T47D (cell line): Measurements from ENCODE around the gene KIAA0040.

Experiments
- DNase-seq, 2 experiments: peaks; one replicate each; pipeline versions ENCODE4 v3.0.0 to v3.0.0-alpha.2; 2011 to 2012; ENCODE audit warnings: low read depth in 1 of 2, low spot score in 1 of 2
- JUND ChIP-seq: IDR thresholded peaks from 2 replicates; pipeline ENCODE4 v1.6.1; 2012; ENCODE audit warnings: low read depth
- in situ Hi-C: cut with HindIII; loops from 2 replicates; pipeline ENCODE4 v1.10.0; 2016; ENCODE audit warnings: low sequenced_read_pairs, low pct_unique_long_range_greater_than_20kb

KIAA0040 gene

DNA sequence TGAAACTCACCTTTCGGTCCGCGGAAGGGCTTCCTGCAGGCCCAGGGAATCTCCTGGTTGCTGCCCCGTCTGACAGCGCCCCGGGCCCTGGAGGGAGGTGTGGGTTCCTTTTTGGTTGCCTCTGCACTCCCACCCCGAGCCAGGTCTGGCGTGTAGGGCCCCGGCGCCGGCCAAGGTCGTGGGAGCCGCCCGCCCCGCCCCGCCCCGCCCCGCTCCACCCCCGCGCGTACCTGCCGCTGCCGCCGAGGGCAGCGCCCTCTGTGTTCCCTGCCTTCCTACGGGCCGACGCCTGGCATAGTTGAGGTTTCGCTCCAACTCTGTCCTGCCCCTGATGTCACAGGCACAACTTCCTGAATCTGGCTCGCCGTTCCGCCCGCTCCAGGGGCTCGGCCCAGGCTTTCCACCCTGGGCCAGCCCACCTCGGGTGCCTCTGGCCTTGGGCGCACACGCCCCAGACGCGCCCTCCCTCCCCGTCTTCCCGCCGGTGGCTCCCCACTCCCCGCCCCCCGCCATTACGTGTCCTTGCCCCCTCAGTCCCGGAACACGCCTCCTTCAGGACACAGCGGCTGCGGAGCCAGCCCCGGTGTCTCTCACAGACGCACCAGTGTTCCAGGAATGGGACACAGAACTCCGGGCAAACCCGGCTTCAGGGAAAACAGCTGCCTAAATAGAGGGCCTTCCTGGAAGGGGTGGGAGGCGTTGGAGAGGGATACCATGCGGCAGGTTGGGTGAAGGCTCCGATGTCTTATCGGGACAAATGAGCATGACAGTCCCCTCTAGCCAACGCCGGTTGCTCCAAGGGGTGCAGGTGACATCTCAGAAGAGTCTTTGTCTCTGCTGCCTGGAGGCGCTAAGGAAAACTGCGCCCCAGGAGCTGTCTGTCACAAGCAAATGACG is at the start of gene KIAA0040:
TSS of gene KIAA0040 (minus strand) at position 147 of the 897 bp plus-strand sequence. CDS start 31,763 bp downstream, outside the sequence.
- peak; percentile 86 to 94 for DNase-seq
- in situ Hi-C loops = no loop called here
- TF ChIP-seq JUND = no peak

DNA sequence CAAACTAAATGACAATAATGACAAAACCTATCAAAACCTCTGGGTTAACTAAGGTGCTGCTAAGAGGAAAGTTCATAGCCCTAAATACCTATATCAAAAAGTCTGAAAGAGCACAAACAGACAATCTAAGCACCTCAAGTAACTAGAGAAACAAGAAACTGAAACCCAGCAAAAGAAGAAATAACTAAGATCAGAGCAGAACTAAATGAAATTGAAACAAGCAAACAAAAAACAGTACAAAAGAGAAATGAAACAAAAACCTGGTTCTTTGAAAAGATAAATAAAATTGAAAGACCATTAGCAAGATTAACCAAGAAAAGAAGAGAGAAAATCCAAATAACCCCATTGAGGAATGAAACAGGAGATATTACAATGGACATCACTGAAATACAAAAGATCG is 44.8 kb upstream of the KIAA0040 start:
- no peak for TF ChIP-seq JUND
- in situ Hi-C loops = no loop called here
- no peak for DNase-seq

DNA sequence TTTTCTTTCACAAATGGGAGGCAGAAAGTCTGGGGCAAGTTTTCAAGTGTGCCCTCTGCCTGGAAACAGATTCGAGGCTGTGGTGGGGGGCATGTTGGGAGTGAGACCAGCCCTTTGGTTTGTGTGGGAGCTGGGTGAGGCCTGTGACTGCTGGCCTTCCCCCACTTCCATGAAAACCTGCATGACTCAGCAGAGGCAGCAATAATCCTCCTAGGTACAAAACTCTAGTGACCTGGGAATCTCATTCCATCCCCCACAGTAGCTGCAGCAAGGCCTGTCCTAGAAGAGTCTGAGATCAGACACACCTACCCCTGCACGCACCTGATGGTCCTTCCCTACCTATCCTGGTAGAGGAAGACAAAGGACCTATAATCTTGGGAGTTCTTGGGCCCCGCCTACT is 42.1 kb upstream of the KIAA0040 start:
- DNase-seq = no peak
- in situ Hi-C loops = no loop called here
- no peak for TF ChIP-seq JUND

DNA sequence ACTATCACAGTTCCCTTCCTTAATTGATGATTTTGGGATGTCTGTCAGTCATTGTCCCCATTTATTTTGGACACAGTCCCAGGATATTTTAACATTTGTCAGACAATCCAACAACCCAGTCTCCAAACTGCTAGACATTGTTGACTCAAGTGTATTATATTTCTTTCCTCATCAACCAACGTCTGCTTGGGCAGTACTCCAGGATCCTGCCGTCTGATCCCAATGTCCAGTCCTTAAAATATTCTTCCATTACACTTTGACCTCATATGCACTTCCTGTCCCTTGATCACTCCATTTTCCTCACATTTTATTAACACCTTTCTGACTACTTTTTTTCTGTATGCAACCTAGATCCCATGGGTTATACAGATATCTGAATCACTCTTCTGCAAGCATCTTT is 39.8 kb upstream of the KIAA0040 start:
- in situ Hi-C loops = no loop called here
- peak in 1 of 2 experiments; percentile 9 for DNase-seq
- TF ChIP-seq JUND = no peak

DNA sequence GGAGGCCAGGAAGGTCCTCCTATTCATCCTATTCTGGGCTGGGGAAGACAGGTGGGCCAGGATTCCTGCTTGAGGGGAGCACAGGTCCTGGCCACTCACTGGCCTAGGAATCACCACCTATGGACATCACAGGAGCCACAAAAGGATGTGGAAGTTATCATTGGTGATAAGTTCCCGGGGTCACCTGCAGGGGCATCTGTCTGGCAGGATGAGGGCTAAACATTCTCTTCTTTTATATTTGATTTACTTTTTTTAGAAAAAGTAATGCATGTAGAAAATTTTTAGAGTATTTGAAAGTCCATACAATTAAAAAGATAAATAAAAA is 33.2 kb upstream of the KIAA0040 start:
- in situ Hi-C loops = no loop called here
- DNase-seq = no peak
- no peak for TF ChIP-seq JUND

DNA sequence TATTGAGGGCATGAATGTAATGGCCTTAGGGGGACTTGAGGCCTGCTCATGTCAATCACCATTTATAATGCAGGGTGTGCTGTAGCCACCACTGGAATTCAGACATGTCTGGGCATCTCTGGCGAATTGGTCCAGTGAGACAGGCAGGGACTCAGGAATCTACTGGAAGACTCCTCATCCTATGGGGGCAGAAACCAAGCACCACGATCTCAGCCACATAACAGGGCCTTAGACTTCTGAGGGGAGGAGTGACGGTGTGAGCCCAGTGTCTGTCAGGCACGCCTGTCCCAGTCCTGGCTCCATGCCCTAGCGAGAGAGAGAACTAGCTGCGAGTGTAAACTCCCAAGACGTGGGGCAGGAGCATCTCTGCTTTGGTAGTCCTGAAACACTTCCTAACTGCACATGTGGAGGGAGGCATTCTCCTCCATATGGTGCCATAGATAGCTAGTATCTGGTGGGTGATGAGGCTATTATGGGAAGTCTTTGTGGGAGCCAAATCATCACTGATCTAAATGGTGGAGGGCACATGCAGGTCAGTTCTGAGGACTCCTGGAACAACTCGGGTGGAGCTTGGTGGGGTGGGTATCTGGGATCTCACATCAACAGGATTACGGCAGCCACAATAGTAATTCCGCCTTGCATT is 29.8 kb upstream of the KIAA0040 start:
- TF ChIP-seq JUND = no peak
- no peak for DNase-seq
- in situ Hi-C loops = no loop called here

DNA sequence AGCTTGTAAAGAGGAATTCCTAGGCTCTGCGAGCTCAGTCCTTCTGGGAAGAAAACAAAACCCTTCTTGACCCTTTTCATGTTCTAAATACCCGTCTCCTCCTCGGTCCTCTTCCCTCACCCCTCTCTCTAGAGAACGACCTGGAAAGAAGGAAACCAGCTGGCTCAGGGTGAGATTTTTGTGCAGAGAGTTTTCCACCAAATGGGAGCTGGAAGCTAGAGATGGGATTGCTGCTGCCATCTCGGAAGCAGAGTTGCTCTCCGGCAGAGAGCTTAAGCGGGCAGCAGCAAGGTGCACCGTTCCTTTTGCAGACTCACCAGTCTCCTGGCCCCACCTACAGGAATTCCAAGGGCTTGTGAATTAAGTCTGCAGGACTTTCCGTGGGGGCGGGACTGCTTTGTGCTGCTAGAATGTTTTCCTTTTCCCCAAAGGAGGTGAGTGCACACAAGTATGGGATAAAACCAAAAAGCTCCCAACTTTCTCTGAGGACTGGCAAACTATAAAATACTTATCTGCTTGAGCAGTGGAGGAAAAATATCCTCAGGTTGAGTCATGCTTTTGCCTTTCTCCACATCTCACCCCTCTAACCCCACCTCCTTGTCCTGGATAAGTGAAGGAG is 29.1 kb upstream of the KIAA0040 start:
- TF ChIP-seq JUND = no peak
- peak; percentile 67 to 93 for DNase-seq
- in situ Hi-C loops = no loop called here

DNA sequence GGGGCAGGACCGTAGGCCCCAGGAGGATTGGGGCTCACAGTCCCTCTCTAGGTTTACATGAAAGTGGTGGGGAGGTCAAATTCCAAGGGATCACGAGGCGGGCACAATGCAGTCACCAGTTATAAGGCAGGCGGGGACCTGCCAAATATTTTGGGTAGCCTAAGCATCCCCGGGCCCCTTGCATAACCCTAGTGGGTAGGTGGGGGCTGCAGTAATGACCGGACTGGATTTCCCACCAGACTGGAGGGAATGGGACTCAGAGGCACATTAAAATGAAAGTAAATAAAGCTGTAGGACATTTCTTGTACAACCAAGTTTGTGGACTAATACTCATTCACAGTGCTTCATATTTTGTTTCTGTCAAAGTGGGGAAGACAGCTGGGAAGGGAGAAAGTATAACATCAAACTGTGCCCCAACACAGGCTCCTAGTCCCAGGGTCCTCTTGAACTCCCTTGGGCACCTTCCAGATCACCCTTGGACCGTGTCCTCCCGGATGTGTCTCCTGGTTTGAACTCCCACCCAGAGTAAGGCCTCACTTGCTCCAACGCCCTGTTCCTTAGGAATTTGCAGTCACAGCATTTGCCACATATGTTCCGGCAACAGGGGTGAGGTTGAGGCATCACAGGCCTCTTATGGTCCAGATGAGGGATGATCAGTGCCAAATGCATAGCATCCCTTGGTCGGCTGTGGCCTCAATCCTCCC is 28.4 kb upstream of the KIAA0040 start:
- in situ Hi-C loops = no loop called here
- no peak for TF ChIP-seq JUND
- no peak for DNase-seq

DNA sequence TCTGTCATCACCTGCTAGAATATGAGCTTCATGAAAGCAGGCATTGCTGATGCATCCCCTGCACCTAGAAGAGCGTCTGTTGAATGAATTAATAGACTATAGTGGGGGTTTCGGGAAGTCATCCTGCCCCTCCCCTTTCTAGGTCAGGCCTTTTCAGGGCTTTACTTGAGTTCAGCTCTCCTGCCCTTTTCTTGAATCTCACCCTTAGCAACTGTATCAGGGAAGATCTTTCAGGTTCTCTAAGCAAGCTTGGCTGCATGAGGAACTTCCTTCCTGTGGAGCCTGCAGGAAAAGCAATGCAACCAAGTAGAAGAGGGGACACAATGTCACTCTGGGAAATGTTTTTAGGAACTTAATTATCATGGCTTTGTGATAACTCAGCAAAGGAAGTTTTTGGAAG is 27.2 kb upstream of the KIAA0040 start:
- in situ Hi-C loops = no loop called here
- no peak for DNase-seq
- TF ChIP-seq JUND = no peak

DNA sequence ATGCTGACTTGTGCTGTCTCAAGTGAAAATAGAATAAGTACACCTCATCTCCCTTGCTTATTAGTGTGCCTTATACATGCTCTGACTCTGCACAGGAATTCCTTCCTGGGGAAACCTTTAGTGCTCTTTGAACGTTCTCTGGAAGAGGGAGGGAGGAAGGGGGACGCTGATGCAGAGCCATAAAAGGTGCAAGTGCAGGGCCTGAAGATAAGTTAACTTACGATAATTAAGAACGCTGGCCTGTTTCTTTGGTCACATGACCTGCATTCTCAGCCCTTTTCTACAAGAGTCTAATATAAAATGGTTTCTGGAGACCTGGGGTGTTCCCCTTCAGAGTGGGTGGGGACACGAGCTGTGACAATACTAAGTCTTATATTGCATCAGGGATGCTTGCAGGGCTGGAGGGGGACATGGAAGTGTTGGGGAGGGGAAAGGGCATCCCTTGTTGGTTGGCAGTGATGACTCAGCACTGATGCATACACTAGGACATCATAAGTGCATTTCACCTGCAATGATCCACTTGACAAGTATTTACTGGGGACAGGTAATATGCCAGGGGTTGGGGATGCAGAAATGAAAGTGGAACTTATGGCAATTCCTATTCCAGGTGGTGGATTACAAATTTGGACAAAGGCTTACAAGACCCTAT is 26.3 kb upstream of the KIAA0040 start:
- in situ Hi-C loops = no loop called here
- no peak for TF ChIP-seq JUND
- DNase-seq = no peak

DNA sequence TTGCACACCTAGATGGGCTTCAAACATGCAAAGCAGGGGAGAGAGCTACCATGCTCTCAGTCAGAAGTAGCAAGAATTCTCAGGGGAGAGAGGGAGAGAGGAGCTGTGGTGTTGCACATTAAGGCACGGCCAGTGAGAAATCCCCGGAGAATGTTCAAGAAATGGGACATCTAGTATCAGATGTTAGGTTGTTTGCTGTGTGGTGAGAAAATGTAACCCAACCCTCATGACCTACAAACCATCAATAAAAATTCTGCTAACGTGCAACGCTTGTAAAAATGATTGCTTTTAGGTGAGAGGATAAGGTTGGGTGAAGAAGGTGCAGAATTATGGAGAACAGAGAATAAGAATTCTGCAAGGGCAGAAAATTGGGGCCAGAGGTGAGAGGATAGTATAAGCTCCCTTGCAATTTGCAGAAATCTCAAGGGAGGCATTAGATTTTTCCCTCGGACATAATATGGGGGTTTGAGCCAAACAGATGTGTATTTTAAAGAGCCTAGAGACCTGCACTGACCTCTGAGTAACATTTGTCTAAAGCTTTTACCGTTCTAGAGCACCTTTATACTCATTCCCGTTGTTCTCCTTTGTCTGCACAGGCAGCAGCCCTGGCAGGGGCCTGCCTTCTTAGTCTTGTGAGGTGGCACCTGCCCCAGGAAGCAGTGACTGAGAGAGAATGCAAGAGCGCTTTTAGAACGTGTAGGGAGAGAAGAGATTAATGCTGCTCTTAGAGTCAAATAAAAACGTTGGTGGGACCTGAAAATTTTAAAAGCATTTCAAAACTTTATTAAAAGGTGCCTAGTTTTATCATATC is 25.4 kb upstream of the KIAA0040 start:
- DNase-seq = no peak
- in situ Hi-C loops = no loop called here
- TF ChIP-seq JUND = no peak
